A549 (cell line): ENCODE measurements around the gene CUL1. TPM values are rescaled to one million over a fixed set of nuclear protein-coding genes. Genes with fewer than 3 reads are reported as not detected.
A peak's percentile ranks its signal among the peaks of the same experiment; 100 is the strongest.

Experiments used
- ATAC-seq, 2 experiments: fragments of 200-7000 bp in 1 of 2; fragments of >200 bp in 1 of 2; cut with Nextera tagmentation in 1 of 2; cut with Tn5 transposase in 1 of 2; 3 replicates each; pipeline versions ENCODE4 v1.8.0 to v1.9.1; 2018 to 2020; ENCODE audit warnings: mild to moderate bottlenecking in 1 of 2, moderate library complexity in 1 of 2
- CTCF ChIA-PET: fragments of 300-600 bp; sonication (Branson Sonifier 250); formaldehyde crosslinking; extraction: SDS; loops from one replicate; lab custom pipeline; 2021; ENCODE audit warnings: antibody characterized with exemption, inconsistent platforms; lab: Yijun Ruan, JAX
- POLR2A ChIA-PET: fragments of 350-600 bp; formaldehyde crosslinking; extraction: SDS; loops from one replicate; lab custom pipeline; 2021; ENCODE audit warnings: antibody characterized with exemption, inconsistent platforms; lab: Yijun Ruan, JAX
- DNase-seq, 2 experiments: peaks; one replicate each; pipeline versions ENCODE4 v3.0.0 to v3.0.0-alpha.2; 2011 to 2016; ENCODE audit warnings: low read depth in 1 of 2, low spot score in 1 of 2
- FAIRE-seq: peaks from 2 replicates; lab custom pipeline; 2011; peaks lifted over from hg19 to GRCh38; lab: Jason Lieb, UNC
- H3K27ac ChIP-seq, 2 experiments: fragments of >200 bp; sonication (Bioruptor Twin); formaldehyde crosslinking; 3 replicates each; pipeline ENCODE4 v1.5.1; 2016 to 2017
- H3K4me1 ChIP-seq: fragments of >200 bp; sonication (Bioruptor Twin); formaldehyde crosslinking; 3 replicates; pipeline ENCODE4 v1.6.1; 2016
- H3K4me2 ChIP-seq: fragments of >200 bp; sonication (Bioruptor Twin); formaldehyde crosslinking; 3 replicates; pipeline ENCODE4 v1.6.1; 2016
- H3K4me3 ChIP-seq: fragments of >200 bp; sonication (Bioruptor Twin); formaldehyde crosslinking; 3 replicates; pipeline ENCODE4 v1.5.1; 2016
- H3K9me3 ChIP-seq: fragments of >200 bp; sonication (Bioruptor Twin); formaldehyde crosslinking; 3 replicates; pipeline ENCODE4 v1.6.1; 2016
- CEBPB ChIP-seq, 2 experiments: fragments of >200 bp in 1 of 2; sonication (Bioruptor Twin) in 1 of 2; formaldehyde crosslinking in 1 of 2; IDR thresholded peaks; 2 replicates each; pipeline ENCODE4 v1.6.1; 2012 to 2016
- CHD4 ChIP-seq: fragments of 200-600 bp; sonication (generic); IDR thresholded peaks from 2 replicates; pipeline ENCODE4 v1.6.1; 2016; ENCODE audit warnings: antibody characterized with exemption, mild to moderate bottlenecking, borderline replicate concordance
- FOSB ChIP-seq: fragments of 250-450 bp; sonication (Bioruptor Pico); IDR thresholded peaks from 2 replicates; pipeline ENCODE4 v1.5.0; 2020; ENCODE audit warnings: mild to moderate bottlenecking, moderate library complexity
- FOXS1 ChIP-seq: fragments of 250-450 bp; sonication (Bioruptor Pico); IDR thresholded peaks from 2 replicates; pipeline ENCODE4 v1.5.0; 2020; ENCODE audit warnings: mild to moderate bottlenecking, moderate library complexity
- HOXA7 ChIP-seq: fragments of 250-450 bp; sonication (Bioruptor Pico); IDR thresholded peaks from 2 replicates; pipeline ENCODE4 v1.5.0; 2020; ENCODE audit warnings: mild to moderate bottlenecking, moderate library complexity
- KDM1A ChIP-seq: fragments of 200-600 bp; sonication (generic); IDR thresholded peaks from 2 replicates; pipeline ENCODE4 v1.6.1; 2016; ENCODE audit warnings: low read depth, mild to moderate bottlenecking
- KDM5A ChIP-seq: fragments of 200-600 bp; sonication (generic); IDR thresholded peaks from 2 replicates; pipeline ENCODE4 v1.6.1; 2016; ENCODE audit warnings: antibody characterized with exemption, mild to moderate bottlenecking
- MYC ChIP-seq: IDR thresholded peaks from 2 replicates; pipeline ENCODE4 v1.6.1; 2012; ENCODE audit warnings: mild to moderate bottlenecking, inconsistent platforms, low read length, improper control_type of control experiment, borderline replicate concordance
- NPAS2 ChIP-seq: fragments of 250-450 bp; sonication (Bioruptor Pico); IDR thresholded peaks from 2 replicates; pipeline ENCODE4 v1.8.0; 2022; ENCODE audit warnings: mild to moderate bottlenecking, moderate library complexity, borderline replicate concordance
- POLR2A ChIP-seq: IDR thresholded peaks from 2 replicates; pipeline ENCODE4 v1.6.1; 2012; ENCODE audit warnings: mild to moderate bottlenecking, low read length
- RAD21 ChIP-seq, 2 experiments: fragments of >200 bp in 1 of 2; sonication (Bioruptor Twin) in 1 of 2; formaldehyde crosslinking in 1 of 2; IDR thresholded peaks in 1 of 2; conservative IDR thresholded peaks in 1 of 2; 2 replicates in 1 of 2; 3 replicates in 1 of 2; pipeline ENCODE4 v1.6.1; 2012 to 2018; ENCODE audit warnings: inconsistent platforms in 1 of 2
- RCOR1 ChIP-seq: fragments of 150-350 bp; IDR thresholded peaks from 2 replicates; pipeline ENCODE4 v1.6.1; 2014; ENCODE audit warnings: antibody characterized with exemption, low read length, low read depth
- RFX5 ChIP-seq: fragments of 450-650 bp; IDR thresholded peaks from 2 replicates; pipeline ENCODE4 v1.7.1; 2014; ENCODE audit warnings: antibody characterized with exemption, mild to moderate bottlenecking, moderate library complexity
- RNF2 ChIP-seq: fragments of 200-600 bp; sonication (generic); IDR thresholded peaks from 2 replicates; pipeline ENCODE4 v1.6.1; 2016; ENCODE audit warnings: low read depth, mild to moderate bottlenecking, antibody characterized with exemption, moderate library complexity, borderline replicate concordance
- WGBS: methylation state at CpG from one replicate; pipeline ENCODE4 v1.1.6; 2017; ENCODE audit errors: missing lambda C conversion rate; 5-methylcytosine and 5-hydroxymethylcytosine counted together
- polyA plus RNA-seq, 4 experiments: library from polyadenylated mRNA; depleted of rRNA in 3 of 4; stranded (reverse); fragments of >200 nt; fragmentation: RNase III in 1 of 4; extraction: RNeasy Plus Mini Kit Qiagen cat#74134 plus additional on column Dnase treatment in 1 of 4; gene quantifications; 2 replicates in 3 of 4; 3 replicates in 1 of 4; pipeline ENCODE4 v1.2.3, GENCODE V29; 2011 to 2017
- TF ChIP-seq, protein P1 (sequence below): IDR thresholded peaks from 2 replicates; pipeline ENCODE4 v1.6.1; 2012
- TF ChIP-seq, protein P2 (sequence below): fragments of 250-450 bp; sonication (Bioruptor Pico); IDR thresholded peaks from 2 replicates; pipeline ENCODE4 v1.5.0; 2021; ENCODE audit warnings: mild to moderate bottlenecking, moderate library complexity, borderline replicate concordance

Gene CUL1
- polyA plus RNA-seq, 2 of the 4 experiments (the other 2 are of a cell fraction), result 57.9 to 70.6 TPM

DNA sequence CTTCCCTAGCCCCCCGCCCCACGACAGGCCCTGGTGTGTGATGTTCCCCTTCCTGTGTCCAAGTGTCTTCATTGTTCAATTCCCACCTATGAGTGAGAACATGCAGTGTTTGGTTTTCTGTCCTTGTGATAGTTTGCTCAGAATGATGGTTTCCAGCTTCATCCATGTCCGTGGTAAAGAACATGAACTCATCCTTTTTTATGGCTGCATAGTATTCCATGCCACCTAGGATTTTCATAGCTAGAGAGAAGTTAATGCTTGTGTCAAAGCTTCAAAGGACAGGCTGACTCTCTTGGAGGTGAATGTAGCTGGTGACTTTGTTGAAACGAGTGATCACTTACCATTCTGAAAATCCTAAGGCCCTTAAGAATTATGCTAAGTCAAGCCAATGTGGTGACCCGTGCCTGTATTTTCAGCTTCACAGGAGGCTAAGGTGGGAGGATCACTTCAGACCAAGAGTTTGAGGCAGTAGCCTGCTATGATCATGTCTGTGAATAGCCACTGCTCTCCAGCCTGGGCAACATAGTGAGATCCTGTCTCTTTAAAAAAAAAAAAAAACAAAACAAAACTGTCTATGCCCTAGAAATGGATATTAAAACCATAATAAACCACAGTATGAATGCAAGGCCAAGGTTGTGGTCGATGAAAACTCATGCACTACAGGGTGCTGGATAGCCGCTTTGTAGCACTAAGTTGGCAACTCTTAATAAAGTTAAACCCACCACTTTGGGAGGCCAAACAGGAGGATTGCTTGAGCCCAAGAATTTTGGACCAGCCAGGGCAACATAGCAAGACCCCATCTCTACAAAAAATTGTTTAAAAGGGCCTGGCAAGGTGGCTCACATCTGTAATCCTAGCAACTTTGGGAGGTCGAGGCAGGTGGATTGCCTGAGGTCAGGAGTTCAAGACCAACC is 52.0 kb downstream of the CUL1 start:
- 94% methylated on average over 8 of the region's 8 CpGs for WGBS
- no peak for TF ChIP-seq HOXA7 (CRISPR knock-in tag)
- TF ChIP-seq NPAS2, result no peak
- TF ChIP-seq RCOR1, result no peak
- TF ChIP-seq POLR2A, result no peak
- peak; percentile 84; the same call in 1 of the 2 replicates for TF ChIP-seq KDM1A
- TF ChIP-seq CEBPB (IDR thresholded peaks at IDR 0.05), result no peak
- Histone ChIP-seq H3K9me3 (no peaks in the 10 kb centered on the region), H3K27ac (no peak overlapping the region), H3K4me2 (no peak overlapping the region), H3K4me3 (no peak overlapping the region), H3K4me1 (no peaks in the 10 kb centered on the region)
- POLR2A ChIA-PET, result no interaction called here
- DNase-seq (no peak), ATAC-seq (no peak), FAIRE-seq (no peak)
- CTCF ChIA-PET, result no interaction called here

DNA sequence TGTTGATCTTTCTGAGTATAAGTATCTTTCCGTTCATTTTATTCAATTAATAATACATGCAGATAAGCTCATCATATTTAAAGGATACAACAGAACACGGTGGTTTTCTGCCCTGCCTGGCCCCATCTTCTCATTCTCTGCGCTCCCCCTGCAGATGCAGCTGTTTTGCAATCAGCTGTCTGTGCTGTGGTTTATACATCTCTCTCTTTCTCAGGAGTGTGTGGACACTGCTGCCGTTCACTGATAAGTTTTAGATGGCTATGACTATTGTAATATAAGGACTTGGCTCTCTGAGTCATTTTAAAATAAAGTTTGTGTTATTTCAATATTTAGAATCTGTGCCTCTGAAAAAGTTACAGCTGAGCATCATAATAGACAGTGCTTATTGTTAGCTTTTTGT is 54.5 kb downstream of the CUL1 start:
- FAIRE-seq (no peak), ATAC-seq (no peak)
- 88% methylated on average over 4 of the region's 4 CpGs for WGBS
- TF ChIP-seq, protein P1, sequence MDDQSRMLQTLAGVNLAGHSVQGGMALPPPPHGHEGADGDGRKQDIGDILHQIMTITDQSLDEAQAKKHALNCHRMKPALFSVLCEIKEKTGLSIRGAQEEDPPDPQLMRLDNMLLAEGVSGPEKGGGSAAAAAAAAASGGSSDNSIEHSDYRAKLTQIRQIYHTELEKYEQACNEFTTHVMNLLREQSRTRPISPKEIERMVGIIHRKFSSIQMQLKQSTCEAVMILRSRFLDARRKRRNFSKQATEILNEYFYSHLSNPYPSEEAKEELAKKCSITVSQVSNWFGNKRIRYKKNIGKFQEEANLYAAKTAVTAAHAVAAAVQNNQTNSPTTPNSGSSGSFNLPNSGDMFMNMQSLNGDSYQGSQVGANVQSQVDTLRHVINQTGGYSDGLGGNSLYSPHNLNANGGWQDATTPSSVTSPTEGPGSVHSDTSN, result no peak
- TF ChIP-seq KDM5A (no peak), RAD21 (conservative IDR thresholded peaks at IDR 0.05 in 1 of 2, IDR thresholded peaks at IDR 0.05 in 1 of 2) (no peak), CHD4 (no peak)
- TF ChIP-seq, all 56 proteins: peak for 0
- Histone ChIP-seq H3K9me3 (no peaks in the 10 kb centered on the region), H3K4me3 (no peak overlapping the region), H3K4me2 (no peak overlapping the region), H3K4me1 (no peaks in the 10 kb centered on the region), H3K27ac (no peak overlapping the region)
- no peak for DNase-seq
- ChIA-PET POLR2A (no interaction called here), CTCF (interaction anchor here (0.6 to 2.0 kb wide), 5 partner anchors 25 to 191 kb away, joined by 3 to 4 read pairs (median 3); no protein-coding TSS in a partner anchor)

GRCh38 chr7:148754912-148755311 is 56.2 kb downstream of the CUL1 start:
- ATAC-seq (no peak), FAIRE-seq (no peak), DNase-seq (no peak)
- Histone ChIP-seq H3K27ac (no peak overlapping the region), H3K4me3 (no peak overlapping the region), H3K4me1 (no peaks in the 10 kb centered on the region), H3K9me3 (no peaks in the 10 kb centered on the region), H3K4me2 (no peak overlapping the region)
- 98% methylated on average over 6 of the region's 6 CpGs for WGBS
- no peak for TF ChIP-seq FOSB (CRISPR knock-in tag)
- TF ChIP-seq FOXS1 (CRISPR knock-in tag), result no peak
- TF ChIP-seq RNF2, result no peak
- TF ChIP-seq, protein P2, sequence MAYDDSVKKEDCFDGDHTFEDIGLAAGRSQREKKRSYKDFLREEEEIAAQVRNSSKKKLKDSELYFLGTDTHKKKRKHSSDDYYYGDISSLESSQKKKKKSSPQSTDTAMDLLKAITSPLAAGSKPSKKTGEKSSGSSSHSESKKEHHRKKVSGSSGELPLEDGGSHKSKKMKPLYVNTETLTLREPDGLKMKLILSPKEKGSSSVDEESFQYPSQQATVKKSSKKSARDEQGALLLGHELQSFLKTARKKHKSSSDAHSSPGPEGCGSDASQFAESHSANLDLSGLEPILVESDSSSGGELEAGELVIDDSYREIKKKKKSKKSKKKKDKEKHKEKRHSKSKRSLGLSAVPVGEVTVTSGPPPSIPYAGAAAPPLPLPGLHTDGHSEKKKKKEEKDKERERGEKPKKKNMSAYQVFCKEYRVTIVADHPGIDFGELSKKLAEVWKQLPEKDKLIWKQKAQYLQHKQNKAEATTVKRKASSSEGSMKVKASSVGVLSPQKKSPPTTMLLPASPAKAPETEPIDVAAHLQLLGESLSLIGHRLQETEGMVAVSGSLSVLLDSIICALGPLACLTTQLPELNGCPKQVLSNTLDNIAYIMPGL (CRISPR knock-in tag), result no peak
- no peak for TF ChIP-seq KDM5A
- no peak for TF ChIP-seq POLR2A
- no peak for TF ChIP-seq RFX5
- no peak for TF ChIP-seq MYC
- no peak for TF ChIP-seq NPAS2
- TF ChIP-seq HOXA7 (CRISPR knock-in tag), result no peak
- ChIA-PET CTCF (no interaction called here), POLR2A (no interaction called here)
